HG03025 (cell line): ENCODE results near the gene SUCO.
"Not testable (repeated sequence)": the region's sequence is repeated elsewhere in the genome, so short reads cannot be mapped to it uniquely, and the experiment has no call there.

Source experiments
- ATAC-seq: cut with Tn5 transposase; IDR thresholded peaks from one replicate; pipeline ENCODE4 v1.9.1; 2021; ENCODE audit warnings: mild to moderate bottlenecking, moderate library complexity; ENCODE audit not compliant: unreplicated experiment, low FRiP score

SUCO gene

GRCh38 chr1:172556461-172556860 lies 23.5 kb downstream of the SUCO start:
- ATAC-seq: no peak

- ATAC-seq: no peak
These were observed 24.3 kb downstream of the SUCO start for GRCh38 chr1:172557270-172557669.

- ATAC-seq: no peak
These were observed 26.7 kb downstream of the SUCO start for GRCh38 chr1:172559572-172560210.

GRCh38 chr1:172561252-172561651 lies 28.3 kb downstream of the SUCO start:
- no peak for ATAC-seq

- no peak for ATAC-seq
These were observed 33.4 kb downstream of the SUCO start for GRCh38 chr1:172566196-172566997.

- ATAC-seq: no peak
These were observed 34.8 kb downstream of the SUCO start for GRCh38 chr1:172567720-172568119.

GRCh38 chr1:172574080-172574479 lies 41.1 kb downstream of the SUCO start:
- no peak for ATAC-seq

- no peak for ATAC-seq
These were observed 45.6 kb downstream of the SUCO start for GRCh38 chr1:172578586-172578985.

- no peak for ATAC-seq
These were observed 48.3 kb downstream of the SUCO start for GRCh38 chr1:172581273-172581672.

- no peak for ATAC-seq
These were observed 48.8 kb downstream of the SUCO start for GRCh38 chr1:172581779-172582178.

- no peak for ATAC-seq
These were observed 49.9 kb downstream of the SUCO start for GRCh38 chr1:172582889-172583288.

- ATAC-seq: no peak
These were observed 52.4 kb downstream of the SUCO start for GRCh38 chr1:172585348-172585747.

GRCh38 chr1:172585861-172586260 lies 52.9 kb downstream of the SUCO start:
- no peak for ATAC-seq

- no peak for ATAC-seq
These were observed 55.6 kb downstream of the SUCO start for GRCh38 chr1:172588296-172589291.

- ATAC-seq: no peak
These were observed 56.6 kb downstream of the SUCO start for GRCh38 chr1:172589553-172589952.

GRCh38 chr1:172591429-172591828 lies 58.5 kb downstream of the SUCO start:
- not testable (repeated sequence) for ATAC-seq

- ATAC-seq: not testable (repeated sequence)
These were observed 62.1 kb downstream of the SUCO start for GRCh38 chr1:172595066-172595465.

- ATAC-seq: not testable (repeated sequence)
These were observed 63.8 kb downstream of the SUCO start for GRCh38 chr1:172596782-172597181.

GRCh38 chr1:172599912-172600311 lies 67.0 kb downstream of the SUCO start:
- ATAC-seq: no peak

- no peak for ATAC-seq
These were observed 67.7 kb downstream of the SUCO start for GRCh38 chr1:172600615-172601014.
